ENCODE measurements around the gene RTCB.

The RTCB gene

GRCh38 chr22:32389685-32390084 is 22.4 kb downstream of the RTCB start:
- CTCF ChIA-PET: interaction anchor here (0.8 to 3.1 kb wide), 6 partner anchors 9 to 611 kb away, joined by 3 to 32 read pairs (median 3); partner anchors contain the start of gene BPIFC
- POLR2A ChIA-PET: no interaction called here

GRCh38 chr22:32385681-32386080 is 26.4 kb downstream of the RTCB start:
- no peak overlapping the region for H3K4me3 ChIP-seq (ENCODE audit: low read depth, low read length)
- ChIA-PET POLR2A (no interaction called here), CTCF (interaction anchor here (1.1 kb wide), 1 partner anchor 87 kb away, joined by 3 read pairs; no protein-coding TSS in a partner anchor)
- no peak for TF ChIP-seq CTCF (IDR thresholded peaks at IDR 0.05; ENCODE audit: insufficient read depth, low read length, missing control alignments)
- DNase-seq (ENCODE audit: low read depth, low spot score): no peak

More at GRCh38 chr22:32389685-32390084, 22.4 kb downstream of the RTCB start:
- no peak overlapping the region for H3K4me3 ChIP-seq (ENCODE audit: low read depth, low read length)
- no peak for DNase-seq (ENCODE audit: low read depth, low spot score)
- peak; percentile 24 for TF ChIP-seq CTCF (IDR thresholded peaks at IDR 0.05; ENCODE audit: insufficient read depth, low read length, missing control alignments)

- ChIA-PET POLR2A (no interaction called here), CTCF (no interaction called here)
- no peak for DNase-seq (ENCODE audit: low read depth, low spot score)
- H3K4me3 ChIP-seq (ENCODE audit: low read depth, low read length): no peak overlapping the region
- no peak for TF ChIP-seq CTCF (IDR thresholded peaks at IDR 0.05; ENCODE audit: insufficient read depth, low read length, missing control alignments)
These were observed 31.1 kb downstream of the RTCB start for GRCh38 chr22:32380991-32381390.

GRCh38 chr22:32378707-32379272 is 33.3 kb downstream of the RTCB start:
- POLR2A ChIA-PET: no interaction called here
- TF ChIP-seq CTCF (IDR thresholded peaks at IDR 0.05; ENCODE audit: insufficient read depth, low read length, missing control alignments): peak; percentile 54
- no peak overlapping the region for H3K4me3 ChIP-seq (ENCODE audit: low read depth, low read length)
- CTCF ChIA-PET: interaction anchor here (2.2 kb wide), 1 partner anchor 95 kb away, joined by 7 read pairs; the partner anchor contains the start of gene FBXO7
- DNase-seq (ENCODE audit: low read depth, low spot score): no peak

- no peak overlapping the region for H3K4me3 ChIP-seq (ENCODE audit: low read depth, low read length)
- TF ChIP-seq CTCF (IDR thresholded peaks at IDR 0.05; ENCODE audit: insufficient read depth, low read length, missing control alignments): no peak
- no peak for DNase-seq (ENCODE audit: low read depth, low spot score)
- CTCF ChIA-PET: interaction anchor here (2.2 kb wide), 1 partner anchor 97 kb away, joined by 7 read pairs; the partner anchor contains the start of gene FBXO7
- POLR2A ChIA-PET: no interaction called here
These were observed 35.4 kb downstream of the RTCB start for GRCh38 chr22:32376681-32377080.

GRCh38 chr22:32375678-32376450 is 36.2 kb downstream of the RTCB start:
- CTCF ChIA-PET: no interaction called here

More at GRCh38 chr22:32375678-32376450, 36.2 kb downstream of the RTCB start:
- POLR2A ChIA-PET: no interaction called here
- H3K4me3 ChIP-seq (ENCODE audit: low read depth, low read length): no peak overlapping the region
- DNase-seq (ENCODE audit: low read depth, low spot score): no peak
- no peak for TF ChIP-seq CTCF (IDR thresholded peaks at IDR 0.05; ENCODE audit: insufficient read depth, low read length, missing control alignments)
